NCI-H1105 treated with DMSO at 0.1 percent for 48 hours (cell line): ENCODE measurements around the gene ANTXR2.

Experiments
- DNase-seq: peaks from one replicate; lab custom pipeline; 2025; lab: John Stamatoyannopoulos, UW

Gene ANTXR2

GRCh38 chr4:79864500-79865200 lies 208.4 kb downstream of the ANTXR2 start:
- DNase-seq, result peak; percentile 62

DNA sequence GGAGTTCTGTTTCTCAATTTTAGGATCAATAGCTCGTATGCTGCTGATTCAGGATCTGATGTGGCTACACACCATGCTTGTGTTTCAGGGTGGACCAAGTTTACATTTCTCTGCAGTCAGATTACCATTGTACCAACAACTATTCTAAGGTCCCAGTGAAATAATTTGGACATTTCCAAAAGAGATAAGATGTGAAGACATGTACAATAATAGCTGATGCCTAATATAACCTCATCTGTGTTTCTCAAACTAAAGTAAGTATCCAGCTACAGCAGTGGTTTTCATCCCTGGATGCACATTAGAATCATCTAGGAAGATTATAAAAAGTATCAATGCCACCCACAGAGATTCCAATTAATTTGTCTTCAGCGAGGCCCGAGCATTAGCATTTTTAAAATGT lies 209.7 kb downstream of the ANTXR2 start:
- DNase-seq, result no peak

DNA sequence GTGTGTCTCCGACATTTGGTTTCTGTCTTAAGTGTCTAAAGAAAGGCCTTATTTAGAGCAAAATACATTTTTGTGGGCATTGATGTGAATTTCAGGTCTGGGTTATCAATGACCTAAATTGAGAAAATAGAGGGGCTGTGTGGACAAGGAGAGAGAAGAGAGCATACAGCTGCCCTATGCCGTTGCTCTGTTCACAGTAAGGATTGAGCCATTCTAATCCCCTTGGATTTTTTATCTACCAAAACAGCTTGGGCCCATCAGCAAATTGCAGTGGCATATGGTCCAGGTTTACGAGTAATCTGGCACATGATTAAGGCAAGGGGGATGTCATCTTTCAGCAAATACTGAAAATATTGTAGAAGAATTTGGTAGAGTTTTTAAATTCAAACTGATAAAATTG lies 210.2 kb downstream of the ANTXR2 start:
- DNase-seq, result no peak

DNA sequence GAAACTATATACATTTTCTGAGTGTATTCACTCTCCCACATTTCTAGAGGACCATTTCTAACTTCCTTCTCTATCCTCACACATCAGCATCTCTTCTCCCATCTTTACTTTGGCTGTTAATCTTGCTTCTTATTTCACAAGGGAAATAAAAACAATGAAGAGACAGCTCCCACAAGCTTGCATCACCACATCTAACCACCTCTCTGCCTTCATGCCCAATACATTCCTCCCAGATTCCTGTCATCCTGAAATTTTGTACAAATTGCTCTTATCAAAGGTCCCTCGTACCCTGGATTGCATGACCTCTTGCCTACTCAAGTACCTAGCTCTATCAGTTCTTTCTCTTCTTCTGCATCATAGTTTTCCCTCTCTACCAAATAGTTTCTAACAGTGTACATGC lies 215.2 kb downstream of the ANTXR2 start:
- DNase-seq, result no peak

- no peak for DNase-seq
Observed at GRCh38 chr4:79856196-79856595, 216.8 kb downstream of the ANTXR2 start.

- DNase-seq, result peak; percentile 11
Observed at GRCh38 chr4:79854856-79855502, 218.1 kb downstream of the ANTXR2 start.

- no peak for DNase-seq
Observed at GRCh38 chr4:79852305-79852730, 220.7 kb downstream of the ANTXR2 start.

DNA sequence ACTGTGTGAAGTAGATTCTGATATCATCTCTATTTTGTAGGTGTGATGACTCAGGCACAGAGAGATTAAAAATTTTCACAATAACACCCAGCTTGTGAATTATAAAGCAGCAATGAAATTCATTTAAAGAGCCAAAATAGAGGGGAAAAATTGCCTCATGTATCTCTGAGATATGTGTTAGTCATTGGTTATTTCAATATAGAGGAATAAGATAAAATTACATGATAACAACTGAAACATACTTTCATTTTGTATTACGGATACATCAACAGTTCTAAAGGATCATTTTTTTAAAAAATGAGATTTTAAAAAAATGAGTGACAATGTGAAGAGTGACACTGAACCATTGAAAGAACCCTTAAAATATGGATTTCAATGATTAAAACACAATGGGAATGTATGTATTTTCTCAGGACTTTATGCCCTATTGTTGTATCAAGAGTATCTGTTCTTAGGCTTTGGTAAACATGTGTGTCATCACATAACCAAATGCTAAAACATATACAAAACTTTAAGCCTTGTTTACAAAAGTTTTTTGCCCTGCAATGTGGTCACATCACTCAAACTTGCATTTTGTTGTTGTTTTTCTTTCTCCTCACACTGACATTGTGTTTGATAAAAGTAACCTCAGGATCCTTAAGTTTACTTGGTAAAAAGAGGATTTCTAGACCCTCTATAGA lies 221.3 kb downstream of the ANTXR2 start:
- no peak for DNase-seq
